ENCODE results near the gene KCNC4.

KCNC4 gene

GRCh38 chr1:110212169-110213142 lies 2.3 kb downstream of the KCNC4 start:
- no peak for DNase-seq

DNA sequence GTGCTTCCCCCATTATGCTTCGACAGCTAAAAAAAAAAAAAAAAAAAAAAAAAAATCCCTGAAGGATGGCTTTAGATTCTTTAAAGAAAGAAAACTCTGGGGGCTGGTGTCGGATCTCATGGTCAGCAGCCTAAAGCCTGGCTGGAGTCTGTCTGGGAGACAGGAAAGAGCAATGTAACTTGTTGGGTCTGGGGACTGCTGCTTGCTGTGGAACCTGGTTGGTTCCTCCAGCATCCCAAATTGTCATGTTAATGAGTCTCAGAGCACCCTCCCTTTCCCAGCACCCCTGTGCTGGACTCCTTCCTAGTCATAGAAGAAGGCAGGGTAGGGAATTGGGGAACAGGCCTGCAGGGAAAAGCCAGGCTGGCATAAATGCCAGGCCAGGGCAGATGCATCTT lies 3.0 kb downstream of the KCNC4 start:
- no peak for DNase-seq

DNA sequence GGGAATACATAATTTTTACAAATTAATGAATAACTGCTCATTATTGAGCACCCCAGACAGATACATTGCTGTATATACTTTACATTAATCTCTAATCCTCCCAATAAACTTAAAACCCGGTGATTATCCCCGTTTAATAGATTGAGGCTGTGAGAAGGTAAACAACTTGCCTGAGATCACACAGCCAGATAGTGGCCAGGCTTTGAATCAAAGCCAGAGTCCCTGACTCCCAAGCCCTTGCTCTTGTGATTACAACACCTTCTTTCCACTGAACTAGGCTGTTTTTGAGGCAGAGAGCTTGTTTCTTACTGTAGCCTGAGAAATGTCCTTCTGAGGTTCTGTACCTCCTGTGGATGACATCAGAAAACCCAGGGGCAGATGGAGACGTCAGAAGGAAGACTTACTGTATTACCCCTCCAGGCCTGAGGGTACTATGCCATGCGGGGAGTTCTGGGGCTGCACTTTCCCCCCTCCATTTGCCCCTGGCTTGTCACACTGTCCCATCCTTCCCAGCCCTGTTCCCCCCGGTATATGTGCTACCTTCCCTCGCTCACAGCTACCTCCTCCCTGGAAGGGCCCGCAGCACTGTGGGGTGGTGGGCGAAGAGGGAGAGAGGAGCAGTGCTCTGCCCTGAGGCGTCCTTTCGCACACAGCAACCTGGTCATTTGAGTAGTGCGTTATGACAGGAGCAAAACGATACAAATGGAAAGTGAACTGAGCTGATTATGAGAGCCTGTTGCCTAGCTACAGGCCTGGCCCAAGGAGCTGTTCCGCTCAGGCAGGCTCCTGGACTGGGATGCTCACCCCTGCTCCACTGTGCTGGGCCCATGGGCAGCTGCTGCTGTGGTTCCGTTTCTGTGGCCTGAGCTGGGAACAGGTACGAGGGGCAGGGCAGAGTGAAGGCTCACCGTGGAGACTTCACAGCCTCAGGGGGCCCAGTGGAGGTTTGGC lies 4.6 kb downstream of the KCNC4 start:
- DNase-seq = peak; percentile 61

- peak; percentile 24 for DNase-seq
These were observed 5.8 kb downstream of the KCNC4 start for GRCh38 chr1:110215621-110216515.

DNA sequence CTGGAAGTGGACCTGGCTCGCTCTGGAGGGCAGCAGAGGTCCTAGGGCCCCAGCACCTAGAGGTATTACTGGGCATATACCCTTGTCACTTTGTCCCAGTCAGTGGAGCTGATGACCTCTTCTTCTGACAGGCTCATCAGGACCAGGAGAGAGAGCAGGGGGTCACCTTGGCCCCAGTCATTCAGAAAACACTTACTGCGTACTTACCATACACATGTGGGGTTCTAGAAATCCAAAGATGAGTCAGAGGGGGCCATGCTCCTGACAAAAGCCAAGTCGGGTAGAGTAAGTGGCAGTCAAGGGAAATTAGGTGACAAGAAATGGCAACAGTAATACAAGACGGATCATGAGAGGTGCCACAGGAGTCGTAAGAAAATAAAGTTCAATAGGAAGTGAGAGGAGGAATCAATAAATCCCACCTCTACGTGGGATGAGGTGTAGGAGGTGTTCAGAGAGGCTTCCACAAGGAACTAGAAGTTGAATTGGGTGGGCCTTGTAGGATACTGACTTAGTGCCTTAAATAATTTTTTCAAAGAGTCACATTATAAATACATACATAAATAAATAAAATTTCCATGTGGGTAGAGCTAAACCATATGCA lies 6.8 kb downstream of the KCNC4 start:
- DNase-seq = peak; percentile 81

- DNase-seq = no peak
These were observed 8.0 kb downstream of the KCNC4 start for GRCh38 chr1:110218137-110218536.

DNA sequence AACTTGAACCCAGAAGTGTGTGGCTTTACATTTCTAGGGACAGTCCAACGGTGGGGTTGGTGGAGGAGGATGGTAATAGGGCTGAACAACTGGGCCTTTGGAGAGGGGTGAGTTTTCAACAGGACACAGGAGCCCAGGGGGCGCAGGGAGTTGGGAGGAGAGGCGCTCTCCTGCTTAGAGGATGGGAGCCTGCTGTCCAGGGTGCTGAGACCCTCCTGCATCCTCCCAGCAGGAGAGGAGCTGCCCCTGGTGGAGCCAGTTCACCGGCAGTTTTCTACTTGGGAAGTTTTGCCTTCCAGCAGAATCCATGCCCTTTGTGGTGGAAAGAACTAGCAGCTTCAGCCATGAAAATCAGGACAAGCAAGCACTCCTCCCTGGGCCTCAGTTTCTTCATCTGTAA lies 8.6 kb downstream of the KCNC4 start:
- DNase-seq = no peak

DNA sequence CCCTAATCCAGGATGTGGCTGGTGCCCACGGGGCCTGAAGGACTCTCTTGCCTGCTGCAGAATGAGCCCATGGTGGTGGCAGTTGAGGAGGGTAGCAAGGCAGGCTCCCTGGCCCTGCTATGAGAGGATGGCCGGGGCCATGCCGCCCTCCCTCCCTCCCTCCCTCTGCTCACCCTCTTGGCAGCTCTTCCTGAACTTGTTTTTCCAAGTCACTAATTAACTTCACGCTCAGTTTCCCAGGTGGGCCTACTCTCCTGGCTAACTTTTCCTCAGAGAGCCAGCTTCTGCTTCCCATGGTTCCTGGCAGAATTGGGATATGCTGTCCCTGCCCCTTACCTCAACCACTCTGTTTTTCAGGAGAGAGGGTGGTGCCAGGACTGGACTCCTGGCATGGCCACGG lies 10.2 kb downstream of the KCNC4 start:
- no peak for DNase-seq

- no peak for DNase-seq
These were observed 11.0 kb downstream of the KCNC4 start for GRCh38 chr1:110221119-110221518.

DNA sequence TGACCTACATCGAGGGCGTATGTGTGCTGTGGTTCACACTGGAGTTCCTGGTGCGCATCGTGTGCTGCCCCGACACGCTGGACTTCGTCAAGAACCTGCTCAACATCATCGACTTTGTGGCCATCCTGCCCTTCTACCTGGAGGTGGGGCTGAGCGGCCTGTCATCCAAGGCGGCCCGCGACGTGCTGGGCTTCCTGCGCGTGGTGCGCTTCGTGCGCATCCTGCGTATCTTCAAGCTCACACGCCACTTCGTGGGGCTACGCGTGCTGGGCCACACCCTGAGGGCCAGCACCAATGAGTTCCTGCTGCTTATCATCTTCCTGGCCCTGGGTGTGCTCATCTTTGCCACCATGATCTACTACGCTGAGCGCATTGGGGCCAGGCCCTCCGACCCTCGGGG lies 13.0 kb downstream of the KCNC4 start:
- DNase-seq = no peak

DNA sequence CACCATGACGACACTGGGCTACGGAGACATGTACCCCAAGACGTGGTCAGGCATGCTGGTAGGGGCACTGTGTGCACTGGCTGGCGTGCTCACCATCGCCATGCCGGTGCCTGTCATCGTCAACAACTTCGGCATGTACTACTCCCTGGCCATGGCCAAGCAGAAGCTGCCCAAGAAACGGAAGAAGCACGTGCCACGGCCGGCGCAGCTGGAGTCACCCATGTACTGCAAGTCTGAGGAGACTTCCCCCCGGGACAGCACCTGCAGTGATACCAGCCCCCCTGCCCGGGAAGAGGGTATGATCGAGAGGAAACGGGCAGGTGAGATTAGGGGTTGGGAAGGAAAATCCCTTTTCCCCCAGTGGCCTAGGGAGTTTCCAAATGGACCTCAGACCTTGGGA lies 13.5 kb downstream of the KCNC4 start:
- no peak for DNase-seq

- DNase-seq = no peak
These were observed 14.3 kb downstream of the KCNC4 start for GRCh38 chr1:110224240-110224995.

- DNase-seq = no peak
These were observed 15.1 kb downstream of the KCNC4 start for GRCh38 chr1:110225212-110225611.

DNA sequence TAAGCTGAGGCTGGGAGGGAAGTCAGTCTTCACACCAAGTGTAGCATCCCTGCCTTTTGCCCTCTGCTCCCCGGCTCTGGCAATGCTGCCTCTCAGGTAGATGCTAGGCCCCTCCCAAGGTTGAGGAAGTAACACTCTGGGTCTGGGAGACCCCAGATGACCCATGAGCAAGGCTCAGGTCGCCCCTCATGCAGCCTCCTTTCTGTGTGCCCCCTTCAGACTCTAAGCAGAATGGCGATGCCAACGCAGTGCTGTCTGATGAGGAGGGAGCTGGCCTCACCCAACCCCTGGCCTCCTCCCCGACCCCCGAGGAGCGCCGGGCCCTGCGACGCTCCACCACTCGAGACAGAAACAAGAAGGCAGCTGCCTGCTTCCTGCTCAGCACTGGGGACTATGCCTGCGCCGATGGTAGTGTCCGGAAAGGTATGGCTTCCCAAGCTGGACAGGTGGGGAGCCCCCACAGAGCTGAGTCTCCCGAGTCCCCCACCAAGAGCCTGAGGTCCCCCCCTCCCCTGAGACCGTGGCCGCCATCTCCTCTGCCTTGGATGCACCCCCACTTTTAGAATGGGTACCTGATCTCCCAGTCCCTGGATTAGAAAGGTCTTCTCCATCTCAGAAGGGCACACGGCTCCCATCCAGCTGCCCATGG lies 15.8 kb downstream of the KCNC4 start:
- no peak for DNase-seq

DNA sequence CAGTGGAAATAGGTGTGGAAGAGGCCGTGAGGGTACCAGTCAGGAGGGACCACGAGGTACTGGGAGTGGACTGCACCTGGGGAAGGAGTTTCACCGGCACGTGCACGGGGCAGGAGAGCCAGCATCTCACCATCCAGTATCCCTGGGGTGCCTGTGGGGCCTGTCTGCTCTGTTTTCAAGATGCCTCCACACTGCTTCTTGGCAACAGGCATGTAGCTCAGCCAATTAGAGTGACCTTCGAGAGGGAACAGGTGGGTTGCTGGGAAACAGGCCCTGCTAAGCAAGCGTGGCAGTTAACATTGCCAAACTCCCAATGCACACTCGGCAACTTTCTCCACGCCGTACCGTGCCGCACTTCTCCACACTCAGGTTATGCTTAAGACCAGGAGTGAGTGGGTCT lies 17.7 kb downstream of the KCNC4 start:
- no peak for DNase-seq

DNA sequence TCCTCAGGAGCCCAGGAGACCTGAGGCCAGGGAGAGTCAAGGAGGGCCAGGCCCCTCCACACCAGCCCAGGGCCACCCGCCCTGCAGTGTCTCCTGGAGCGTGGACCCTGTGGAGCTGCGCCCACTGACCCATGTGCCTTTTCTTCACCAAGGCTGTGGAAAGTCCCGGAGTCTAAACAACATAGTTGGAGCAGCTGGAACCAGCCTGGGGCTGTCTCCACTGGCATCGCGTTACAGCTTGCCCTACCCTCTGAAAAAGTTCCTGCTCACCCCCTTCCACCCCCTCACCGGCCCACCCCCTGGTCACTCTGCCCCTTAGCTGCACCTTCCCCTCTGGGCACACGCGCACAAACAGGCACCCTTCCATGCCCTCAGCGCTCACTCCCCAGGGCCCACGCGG lies 18.3 kb downstream of the KCNC4 start:
- no peak for DNase-seq

GRCh38 chr1:110228869-110229268 lies 18.8 kb downstream of the KCNC4 start:
- DNase-seq = no peak

DNA sequence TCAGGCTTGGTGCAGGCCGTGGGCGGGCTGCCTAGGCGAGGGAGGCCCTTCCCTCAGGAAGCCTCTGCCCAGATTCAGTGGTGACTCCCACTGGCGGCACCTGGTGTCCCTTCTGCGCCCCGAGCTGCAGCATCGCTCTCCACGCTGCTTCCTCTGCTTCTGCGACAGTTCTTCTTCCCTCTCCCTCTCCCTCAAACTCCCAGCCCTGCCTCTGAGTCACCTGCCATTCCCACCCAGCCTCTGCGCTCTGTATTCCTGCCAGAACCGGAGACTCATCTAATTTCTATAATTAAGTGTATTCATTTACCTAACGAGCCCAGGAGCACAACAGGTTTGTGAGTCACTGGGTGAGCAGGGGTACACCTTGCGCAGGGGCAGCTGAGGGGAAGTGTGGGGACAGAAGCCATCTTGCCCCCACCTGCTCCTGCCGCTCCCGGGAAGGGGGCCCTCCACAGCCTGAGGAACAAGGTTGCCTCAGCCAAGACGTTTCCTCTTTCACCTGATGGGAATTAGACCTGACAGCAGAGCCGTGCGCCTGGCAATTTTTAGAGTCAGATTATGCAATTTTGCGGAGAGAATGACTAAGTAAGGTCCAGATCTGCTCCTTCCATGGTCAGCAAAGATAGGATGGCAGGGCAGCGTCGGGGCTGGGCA lies 19.4 kb downstream of the KCNC4 start:
- DNase-seq = no peak

DNA sequence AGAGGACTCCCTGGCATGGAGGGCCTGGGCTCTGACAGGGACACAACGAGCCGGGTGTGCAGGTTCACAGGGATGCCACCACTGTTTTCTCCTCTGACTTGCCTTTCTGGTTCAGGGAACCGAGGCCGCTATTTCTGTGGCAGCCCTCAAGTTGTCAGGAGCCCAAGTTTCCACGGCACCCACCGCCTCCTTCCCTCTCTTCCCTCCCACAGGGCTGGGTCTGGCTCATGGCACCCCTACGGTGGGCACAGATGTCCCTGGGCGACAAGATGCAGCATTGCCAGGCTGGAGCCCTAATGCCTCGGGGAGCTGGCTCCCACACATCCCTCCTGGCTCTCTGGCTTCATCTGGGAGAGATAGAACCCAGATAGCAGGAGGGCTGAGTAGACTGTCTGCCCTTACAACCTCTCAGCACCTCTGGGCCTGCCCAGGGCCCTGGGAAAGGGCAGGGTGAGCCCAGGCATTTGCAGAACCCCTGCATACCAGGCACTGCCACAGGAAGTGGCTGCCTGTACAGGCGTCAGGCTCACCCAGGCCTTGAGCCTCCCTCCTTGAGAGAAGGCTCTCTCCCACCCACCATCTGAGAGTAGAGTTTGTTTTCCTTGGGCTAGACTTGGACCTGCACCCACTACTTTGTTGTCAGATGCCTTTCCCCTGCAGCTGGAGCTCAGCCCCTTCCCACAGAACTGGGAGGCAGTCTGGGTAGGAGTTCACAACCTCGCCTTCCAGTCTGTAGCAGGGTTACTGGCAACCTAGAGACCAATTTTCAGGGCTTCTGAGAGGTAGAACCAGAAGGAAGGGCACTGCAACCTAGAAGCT lies 20.5 kb downstream of the KCNC4 start:
- DNase-seq = no peak

All from activated CD4-positive, alpha-beta T cell treated with anti-CD3 and anti-CD28 coated beads, Interleukin-10, Interleukin-2, amounts not matched to agents 100 ng/mL and 50 ng/mL, durations not matched to agents 16 hours and 8 hours (primary cell).